IgD-negative memory B cell (primary cell): ENCODE measurements around the gene CEACAM21. TPM values are rescaled to one million over a fixed set of nuclear protein-coding genes. Genes with fewer than 3 reads are reported as not detected.

Experiments used
- H3K27ac Mint-ChIP-seq, 3 donors: one replicate each; pipeline ENCODE4 v1.8.0; 2020 to 2022; ENCODE audit warnings: mild to moderate bottlenecking in 3 of 3, mixed read lengths in 3 of 3, moderate library complexity in 1 of 3
- H3K27me3 Mint-ChIP-seq: one replicate; pipeline ENCODE4 v1.8.0; 2021; ENCODE audit warnings: mixed read lengths
- H3K36me3 Mint-ChIP-seq: one replicate; pipeline ENCODE4 v1.8.0; 2020; ENCODE audit warnings: mild to moderate bottlenecking, mixed read lengths
- H3K4me1 Mint-ChIP-seq, 3 donors: one replicate each; pipeline ENCODE4 v1.8.0; 2020 to 2022; ENCODE audit warnings: mixed read lengths in 3 of 3, mild to moderate bottlenecking in 1 of 3
- H3K4me3 Mint-ChIP-seq, 4 donors: one replicate each; pipeline ENCODE4 v1.8.0; 2020 to 2022; ENCODE audit warnings: mild to moderate bottlenecking in 4 of 4, mixed read lengths in 4 of 4, moderate library complexity in 3 of 4
- H3K9me3 Mint-ChIP-seq, 3 donors: one replicate each; pipeline ENCODE4 v1.8.0; 2020 to 2021; ENCODE audit warnings: mixed read lengths in 3 of 3, mild to moderate bottlenecking in 1 of 3
- polyA plus RNA-seq: library from polyadenylated mRNA; unstranded; fragments of 300-500 nt; fragmentation: Illumina TruSeq; gene quantifications from one replicate; pipeline ENCODE4 v1.2.3, GENCODE V29; 2021

CEACAM21 gene
- polyA plus RNA-seq, 1 donor from 2014 or later: 30.8 TPM

- Mint-ChIP-seq H3K27ac (peak overlapping the region in 1 of 3 donors; percentile 50), H3K4me3 (no peak overlapping the region), H3K9me3 (peaks cover 3 to 7% (median 7%) of the 10 kb centered on the region in 3 donors), H3K27me3 (no peaks in the 10 kb centered on the region), H3K4me1 (no peaks in the 10 kb centered on the region), H3K36me3 (peaks cover 29% of the 10 kb centered on the region)
These were observed 10.1 kb downstream of the CEACAM21 start for GRCh38 chr19:41586064-41586463.

GRCh38 chr19:41587101-41587837 lies 11.3 kb downstream of the CEACAM21 start:
- Mint-ChIP-seq H3K9me3 (peaks cover 3 to 7% (median 4%) of the 10 kb centered on the region in 3 donors), H3K27me3 (no peaks in the 10 kb centered on the region), H3K36me3 (peaks cover 24% of the 10 kb centered on the region), H3K4me3 (no peak overlapping the region), H3K27ac (peak overlapping the region in 1 of 3 donors; percentile 40), H3K4me1 (no peaks in the 10 kb centered on the region)

GRCh38 chr19:41587838-41588210 lies 11.9 kb downstream of the CEACAM21 start:
- Mint-ChIP-seq H3K4me1 (no peaks in the 10 kb centered on the region), H3K36me3 (peaks cover 24% of the 10 kb centered on the region), H3K27ac (peak overlapping the region in 1 of 3 donors; percentile 11), H3K4me3 (no peak overlapping the region), H3K9me3 (peaks cover 1 to 6% (median 4%) of the 10 kb centered on the region in 3 donors), H3K27me3 (no peaks in the 10 kb centered on the region)

- H3K27ac Mint-ChIP-seq: no peak overlapping the region
These were observed 12.7 kb downstream of the CEACAM21 start for GRCh38 chr19:41588497-41589209.

GRCh38 chr19:41589371-41589770 lies 13.4 kb downstream of the CEACAM21 start:
- H3K4me1 Mint-ChIP-seq: no peaks in the 10 kb centered on the region
- no peaks in the 10 kb centered on the region for H3K27me3 Mint-ChIP-seq
- peaks cover 12% of the 10 kb centered on the region for H3K36me3 Mint-ChIP-seq
- no peak overlapping the region for H3K4me3 Mint-ChIP-seq
- no peaks in the 10 kb centered on the region for H3K9me3 Mint-ChIP-seq
- H3K27ac Mint-ChIP-seq: no peak overlapping the region

More at GRCh38 chr19:41588497-41589209, 12.7 kb downstream of the CEACAM21 start:
- Mint-ChIP-seq H3K4me1 (no peaks in the 10 kb centered on the region), H3K27me3 (no peaks in the 10 kb centered on the region), H3K9me3 (no peaks in the 10 kb centered on the region), H3K36me3 (peaks cover 15% of the 10 kb centered on the region), H3K4me3 (no peak overlapping the region)

- Mint-ChIP-seq H3K27me3 (no peaks in the 10 kb centered on the region), H3K27ac (no peak overlapping the region), H3K36me3 (peaks cover 12% of the 10 kb centered on the region), H3K4me1 (peaks cover 3 to 6% (median 4%) of the 10 kb centered on the region in 3 donors), H3K9me3 (no peaks in the 10 kb centered on the region), H3K4me3 (no peak overlapping the region)
These were observed 15.0 kb downstream of the CEACAM21 start for GRCh38 chr19:41590936-41591335.

GRCh38 chr19:41591951-41592562 lies 16.1 kb downstream of the CEACAM21 start:
- Mint-ChIP-seq H3K36me3 (peaks cover 7% of the 10 kb centered on the region), H3K4me3 (no peak overlapping the region), H3K27me3 (no peaks in the 10 kb centered on the region), H3K27ac (no peak overlapping the region), H3K9me3 (no peaks in the 10 kb centered on the region), H3K4me1 (peaks cover 4 to 6% (median 4%) of the 10 kb centered on the region in 3 donors)

GRCh38 chr19:41595258-41595889 lies 19.4 kb downstream of the CEACAM21 start:
- Mint-ChIP-seq H3K36me3 (peaks cover 2% of the 10 kb centered on the region), H3K4me3 (no peak overlapping the region), H3K27ac (no peak overlapping the region), H3K4me1 (peaks cover 9 to 12% (median 10%) of the 10 kb centered on the region in 3 donors), H3K9me3 (no peaks in the 10 kb centered on the region), H3K27me3 (peaks cover 3% of the 10 kb centered on the region)

- no peak overlapping the region for H3K27ac Mint-ChIP-seq
- no peak overlapping the region for H3K4me3 Mint-ChIP-seq
- H3K27me3 Mint-ChIP-seq: peaks cover 3% of the 10 kb centered on the region
- peaks cover 9 to 12% (median 10%) of the 10 kb centered on the region in 3 donors for H3K4me1 Mint-ChIP-seq
- H3K9me3 Mint-ChIP-seq: no peaks in the 10 kb centered on the region
- peaks cover 2% of the 10 kb centered on the region for H3K36me3 Mint-ChIP-seq
These were observed 19.9 kb downstream of the CEACAM21 start for GRCh38 chr19:41595890-41596280.

GRCh38 chr19:41597600-41598041 lies 21.7 kb downstream of the CEACAM21 start:
- Mint-ChIP-seq H3K27me3 (peaks cover 3% of the 10 kb centered on the region), H3K4me3 (peak overlapping the region in 2 of 4 donors; percentile 63 to 67), H3K4me1 (peaks cover 9 to 12% (median 10%) of the 10 kb centered on the region in 3 donors), H3K9me3 (no peaks in the 10 kb centered on the region), H3K36me3 (no peaks in the 10 kb centered on the region), H3K27ac (peak overlapping the region in 1 of 3 donors; percentile 33)

GRCh38 chr19:41599175-41599966 lies 23.4 kb downstream of the CEACAM21 start:
- H3K27ac Mint-ChIP-seq: peak overlapping the region in 1 of 3 donors; percentile 71
- H3K27me3 Mint-ChIP-seq: peaks cover 3% of the 10 kb centered on the region
- no peak overlapping the region for H3K4me3 Mint-ChIP-seq
- H3K36me3 Mint-ChIP-seq: no peaks in the 10 kb centered on the region
- no peaks in the 10 kb centered on the region for H3K9me3 Mint-ChIP-seq
- peaks cover 9 to 12% (median 10%) of the 10 kb centered on the region in 3 donors for H3K4me1 Mint-ChIP-seq

GRCh38 chr19:41601771-41602170 lies 25.8 kb downstream of the CEACAM21 start:
- peaks cover 6 to 7% (median 6%) of the 10 kb centered on the region in 3 donors for H3K4me1 Mint-ChIP-seq
- peaks cover 2% of the 10 kb centered on the region for H3K36me3 Mint-ChIP-seq
- H3K27me3 Mint-ChIP-seq: peaks cover 3% of the 10 kb centered on the region
- no peak overlapping the region for H3K27ac Mint-ChIP-seq
- peak overlapping the region in 1 of 4 donors; percentile 41 for H3K4me3 Mint-ChIP-seq
- H3K9me3 Mint-ChIP-seq: no peaks in the 10 kb centered on the region

GRCh38 chr19:41604831-41605230 lies 28.9 kb downstream of the CEACAM21 start:
- Mint-ChIP-seq H3K9me3 (peaks cover 0 to under 1% (median 0%) of the 10 kb centered on the region in 3 donors), H3K27me3 (peaks cover 6% of the 10 kb centered on the region), H3K36me3 (peaks cover 2% of the 10 kb centered on the region), H3K4me3 (no peak overlapping the region), H3K27ac (no peak overlapping the region), H3K4me1 (no peaks in the 10 kb centered on the region)

GRCh38 chr19:41606215-41606837 lies 30.4 kb downstream of the CEACAM21 start:
- Mint-ChIP-seq H3K4me3 (no peak overlapping the region), H3K9me3 (peaks cover 0 to 5% (median 0%) of the 10 kb centered on the region in 3 donors), H3K27me3 (peaks cover 8% of the 10 kb centered on the region), H3K4me1 (no peaks in the 10 kb centered on the region), H3K36me3 (peaks cover 2% of the 10 kb centered on the region), H3K27ac (no peak overlapping the region)
